Dermis microvascular lymphatic vessel endothelial cell (primary cell): ENCODE results near the gene CHI3L1. TPM values are rescaled to one million over a fixed set of nuclear protein-coding genes. Genes with fewer than 3 reads are reported as not detected.
"Not testable (repeated sequence)": the region's sequence is repeated elsewhere in the genome, so short reads cannot be mapped to it uniquely, and the experiment has no call there.

ENCODE experiments used
- DNase-seq, 2 donors: peaks; one replicate each; pipeline versions ENCODE4 v3.0.0 to v3.0.0-alpha.2; 2010; ENCODE audit warnings: low read depth in 2 of 2
- total RNA-seq: library from RNA; depleted of rRNA; stranded (reverse); fragments of >200 nt; gene quantifications from 2 replicates; pipeline ENCODE4 v1.2.1, GENCODE V29; 2014

CHI3L1 gene
- under 0.01 TPM in 1 of 2 replicates, not detected in the other for total RNA-seq

DNA sequence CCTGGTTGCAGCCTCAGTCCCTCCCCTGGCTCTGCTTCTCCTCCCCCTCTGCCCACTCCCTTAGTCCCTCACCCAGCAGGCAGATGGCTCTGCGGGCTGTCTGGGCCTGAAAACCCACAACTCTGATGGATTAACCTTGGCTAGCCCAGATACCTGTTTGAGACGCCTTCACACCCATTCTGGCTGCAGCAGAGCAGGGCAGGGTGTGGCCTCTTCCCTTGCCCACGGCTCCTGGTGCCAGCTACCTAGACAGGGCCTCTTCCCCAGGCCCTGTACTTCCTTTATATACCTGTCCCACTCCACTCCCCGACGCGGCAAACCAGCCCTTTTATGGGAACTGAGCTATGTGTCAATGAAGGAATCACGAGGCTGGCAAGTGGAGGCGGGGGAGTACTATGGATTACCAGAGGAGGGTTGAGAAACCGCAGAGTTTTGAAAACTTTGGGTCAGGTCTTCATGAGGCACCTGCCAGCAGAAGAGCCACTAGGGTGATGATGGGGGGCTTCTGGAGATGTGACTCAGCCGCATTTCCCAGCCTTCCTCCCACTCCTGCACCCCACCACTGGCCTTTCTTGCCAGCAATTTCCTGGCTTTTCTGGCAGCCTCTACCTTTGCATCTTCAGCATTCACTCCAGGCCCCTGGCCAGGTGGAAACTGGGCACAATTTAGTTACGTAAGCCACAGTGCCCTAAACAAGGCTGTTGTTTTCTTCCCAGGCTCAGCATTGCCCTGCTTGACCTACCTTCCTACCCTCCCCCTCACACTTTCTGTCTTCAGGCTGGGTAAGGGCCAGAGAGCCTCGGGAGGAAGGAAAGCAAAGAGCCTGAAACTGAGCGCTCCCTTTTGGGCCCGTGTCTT is at the start of gene CHI3L1:
Gene CHI3L1, minus strand, starts transcription at position 259 of the 858 bp plus-strand sequence. Its CDS starts 81 bp downstream, at position 178.
- no peak for DNase-seq

DNA sequence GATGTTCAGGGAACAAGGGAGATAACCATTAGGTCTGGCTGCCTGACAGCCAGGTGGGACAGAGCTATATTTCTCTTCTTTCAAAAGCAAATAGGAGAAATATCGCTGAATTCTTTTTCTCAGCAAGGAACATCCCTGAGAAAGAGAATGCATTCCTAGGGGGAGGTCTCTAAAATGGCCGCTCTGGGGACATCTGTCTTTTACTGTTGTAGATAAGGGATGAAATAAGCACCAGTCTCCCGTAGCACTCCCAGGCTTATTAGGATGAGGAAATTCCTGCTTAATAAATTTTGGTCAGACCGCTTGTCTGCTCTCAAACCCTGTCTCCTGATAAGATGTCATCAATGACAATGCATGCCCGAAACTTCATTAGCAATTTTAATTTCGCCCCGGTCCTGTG is 48.4 kb upstream of the CHI3L1 start:
- not testable (repeated sequence) for DNase-seq

DNA sequence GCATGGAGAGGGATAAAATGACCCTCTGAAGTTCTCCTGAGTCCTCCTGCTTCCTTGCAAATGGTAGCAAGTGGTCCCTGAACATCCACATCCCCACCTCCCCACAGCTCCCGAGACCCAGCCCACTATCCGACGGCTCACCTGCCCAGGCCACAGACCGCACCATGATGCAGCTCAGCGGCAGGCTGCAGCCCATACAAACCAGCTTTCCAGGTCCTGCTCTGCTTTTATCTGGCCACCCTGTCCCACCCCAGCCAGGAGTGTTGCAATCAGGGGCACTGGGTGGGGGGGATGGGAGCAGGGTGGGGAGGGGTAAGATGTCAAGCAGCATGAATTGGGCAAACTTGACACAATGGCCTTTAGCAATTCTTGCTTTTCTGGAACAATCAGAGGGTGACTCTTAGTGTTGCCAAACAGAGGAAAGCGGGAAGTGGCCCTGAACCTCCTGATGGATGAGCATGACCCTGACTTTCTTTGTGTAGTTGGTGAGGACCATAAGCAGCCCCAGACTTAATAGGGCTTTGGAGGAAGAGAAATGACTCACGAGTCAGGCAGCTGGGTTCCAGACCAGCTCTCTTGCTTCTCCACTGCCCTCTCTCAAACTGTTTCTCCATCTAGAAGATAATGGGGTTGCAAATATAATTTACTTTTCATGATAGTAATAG is 43.1 kb upstream of the CHI3L1 start, which contains the start of gene CHIT1:
Gene CHIT1, minus strand, starts transcription at position 203 of the 665 bp plus-strand sequence. Its CDS starts 37 bp downstream, at position 166.
- no peak for DNase-seq

DNA sequence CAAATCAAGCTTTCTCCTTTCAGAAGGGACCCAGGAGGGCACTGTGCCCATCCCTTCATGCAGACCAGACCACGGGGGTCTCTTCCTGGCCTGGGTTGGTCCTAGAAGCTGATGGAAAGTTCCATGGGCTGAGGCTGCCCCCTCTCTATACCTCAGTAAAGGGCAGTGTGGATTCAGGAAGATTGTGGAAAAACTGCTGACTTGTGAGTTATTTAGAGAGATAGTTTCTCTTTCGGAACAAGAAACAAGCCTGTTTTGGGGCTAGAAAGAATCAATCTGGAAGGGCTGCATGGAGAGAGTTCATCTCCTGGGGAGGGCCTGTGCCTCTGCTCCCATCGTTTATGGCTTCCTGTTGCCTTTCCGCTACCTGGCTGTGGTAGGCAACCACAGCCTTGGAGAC is 42.2 kb upstream of the CHI3L1 start:
- no peak for DNase-seq

DNA sequence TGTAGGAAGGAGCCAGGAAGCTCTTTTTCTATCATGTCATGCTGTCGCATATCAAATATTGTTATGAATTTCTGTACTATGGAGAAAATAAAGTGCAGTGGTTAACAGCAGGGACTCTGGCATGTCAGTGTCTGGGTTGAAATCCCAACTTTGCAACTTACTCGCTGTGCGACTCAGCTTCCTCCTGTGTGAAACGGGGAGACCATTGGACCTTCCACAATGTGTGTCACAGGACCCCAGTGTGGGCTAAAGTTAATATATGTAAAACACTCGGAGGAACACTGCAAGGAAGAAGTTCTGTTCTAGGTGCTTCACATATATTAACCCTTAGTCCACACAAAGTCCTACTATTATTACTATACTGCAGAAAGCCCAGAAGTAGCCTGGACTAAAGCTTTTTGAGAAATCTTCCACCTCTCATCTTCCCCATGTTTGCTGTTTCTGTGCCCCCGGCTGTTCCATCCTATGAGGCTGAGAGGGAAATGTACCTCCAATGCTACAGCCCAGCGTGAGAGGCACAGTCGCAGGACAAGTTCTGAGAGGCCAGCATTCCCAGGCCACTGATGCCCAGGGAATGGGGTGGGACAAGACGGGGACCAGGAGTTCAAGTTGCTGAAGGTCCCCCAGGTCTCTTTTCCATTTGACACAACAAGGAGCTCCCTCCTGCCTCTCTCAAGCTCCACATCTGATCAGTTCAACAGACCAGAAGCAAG is 41.0 kb upstream of the CHI3L1 start:
- DNase-seq = no peak

DNA sequence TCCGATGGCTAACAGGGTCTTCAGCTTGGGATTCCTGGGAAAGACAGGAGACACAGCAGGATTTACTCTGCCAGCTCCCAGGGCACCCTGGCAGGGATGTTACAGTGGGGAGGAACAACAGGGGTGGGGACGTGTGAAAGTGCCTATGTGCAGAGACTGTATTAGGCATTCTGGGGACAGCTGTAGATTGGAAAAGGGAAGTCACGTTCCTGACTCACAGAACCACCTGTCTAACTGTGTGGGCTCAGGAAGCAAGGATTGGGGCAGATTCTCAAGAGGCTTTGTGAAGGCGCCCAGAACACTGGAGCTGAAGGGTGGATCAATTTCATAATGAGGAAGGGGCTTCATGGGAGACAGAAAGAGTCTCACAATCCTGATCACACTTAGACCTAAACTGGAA is 38.6 kb upstream of the CHI3L1 start:
- no peak for DNase-seq

DNA sequence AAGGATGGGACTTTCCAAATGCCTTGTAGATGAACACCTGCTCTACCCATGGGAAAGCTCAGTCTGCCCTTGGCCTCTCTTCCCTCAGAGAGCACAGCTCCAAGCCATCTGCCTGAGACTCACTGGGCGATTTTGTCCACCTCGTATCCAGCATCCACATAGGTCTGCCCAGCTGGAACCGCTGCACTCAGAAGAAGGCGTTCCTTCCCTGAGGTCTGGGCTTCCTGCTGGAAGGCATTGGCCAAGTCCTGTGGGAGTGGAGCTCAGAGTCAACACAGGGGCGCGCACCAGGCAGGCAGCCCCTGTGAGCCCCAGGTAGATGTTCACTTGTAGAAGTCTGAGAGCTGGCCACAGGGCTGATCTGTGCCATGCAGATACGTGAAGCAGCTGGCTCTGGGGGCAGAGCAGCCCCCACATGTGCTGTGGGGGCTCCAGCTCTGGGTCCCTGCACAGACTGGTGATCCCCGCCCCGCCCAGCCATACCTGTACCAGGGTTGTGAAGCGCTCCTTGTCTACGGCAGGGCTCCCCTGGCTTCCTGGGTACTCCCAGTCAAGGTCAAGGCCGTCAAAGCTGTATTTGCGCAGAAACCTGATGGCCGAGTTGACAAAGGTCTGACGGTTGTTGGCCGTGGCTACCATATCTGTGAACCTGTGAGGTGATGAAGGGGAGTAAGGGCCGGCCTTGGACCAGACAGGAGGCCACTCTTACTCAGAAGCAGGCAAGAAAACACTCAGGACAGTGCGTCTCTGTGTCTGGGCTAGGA is 36.7 kb upstream of the CHI3L1 start:
- DNase-seq = no peak

DNA sequence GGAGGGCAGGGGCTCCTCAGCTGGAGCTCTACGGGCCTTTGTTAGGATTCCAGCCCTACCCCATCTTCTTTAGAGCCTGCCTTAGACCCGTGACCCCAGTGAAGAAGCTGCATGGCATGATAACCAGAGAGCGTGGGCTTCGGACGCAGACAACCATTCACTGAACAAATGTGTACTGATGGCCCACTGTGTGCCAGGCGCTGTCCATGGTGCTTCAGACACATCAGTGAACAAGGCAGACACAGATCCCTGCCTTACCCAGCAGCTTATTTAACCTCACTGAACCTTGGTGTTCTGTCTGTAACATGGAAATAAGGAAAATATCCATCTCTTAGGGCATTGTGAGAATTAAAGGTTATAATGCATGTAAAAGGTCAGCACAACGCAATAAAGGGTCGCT is 33.4 kb upstream of the CHI3L1 start:
- DNase-seq = peak in 1 of 2 donors; percentile 5

DNA sequence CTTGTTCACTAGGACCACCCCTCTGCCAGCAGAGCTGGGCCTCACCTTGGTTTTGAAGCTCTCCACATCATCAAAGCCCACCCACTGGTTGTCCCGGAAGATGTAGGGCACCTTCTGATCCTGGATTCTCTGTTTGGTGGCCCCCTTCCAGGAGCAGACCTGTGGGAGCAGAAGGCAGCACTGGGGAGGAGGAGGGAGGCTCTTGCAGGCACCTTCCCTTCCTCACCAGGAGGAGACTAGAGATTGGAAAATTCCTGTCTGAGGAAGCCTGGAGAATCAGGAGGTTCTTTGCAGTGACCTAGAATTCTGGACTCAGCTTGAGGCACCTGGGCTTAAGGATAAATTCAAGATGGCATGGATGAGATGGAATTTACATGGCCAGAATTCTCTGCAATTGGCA is 32.7 kb upstream of the CHI3L1 start:
- DNase-seq = no peak

DNA sequence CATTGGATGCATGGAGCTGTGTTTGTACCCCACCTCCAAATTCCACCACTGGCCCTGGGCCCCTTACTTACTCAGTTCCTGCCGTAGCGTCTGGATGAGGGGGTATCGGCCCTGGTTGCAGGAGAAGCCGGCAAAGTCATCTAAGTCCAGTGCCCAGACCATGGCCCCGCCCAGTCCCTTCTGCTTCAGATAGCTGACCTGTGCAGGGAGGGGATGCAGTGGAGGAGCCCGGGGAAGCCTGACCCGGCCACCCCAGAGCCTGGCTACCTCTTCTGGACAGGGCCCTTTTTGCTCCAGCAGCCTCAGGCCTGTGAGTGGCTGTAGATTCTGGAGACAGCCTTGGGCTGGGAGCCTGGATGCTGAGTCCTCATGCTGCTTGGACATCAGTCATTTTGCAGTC is 31.2 kb upstream of the CHI3L1 start:
- DNase-seq = no peak

DNA sequence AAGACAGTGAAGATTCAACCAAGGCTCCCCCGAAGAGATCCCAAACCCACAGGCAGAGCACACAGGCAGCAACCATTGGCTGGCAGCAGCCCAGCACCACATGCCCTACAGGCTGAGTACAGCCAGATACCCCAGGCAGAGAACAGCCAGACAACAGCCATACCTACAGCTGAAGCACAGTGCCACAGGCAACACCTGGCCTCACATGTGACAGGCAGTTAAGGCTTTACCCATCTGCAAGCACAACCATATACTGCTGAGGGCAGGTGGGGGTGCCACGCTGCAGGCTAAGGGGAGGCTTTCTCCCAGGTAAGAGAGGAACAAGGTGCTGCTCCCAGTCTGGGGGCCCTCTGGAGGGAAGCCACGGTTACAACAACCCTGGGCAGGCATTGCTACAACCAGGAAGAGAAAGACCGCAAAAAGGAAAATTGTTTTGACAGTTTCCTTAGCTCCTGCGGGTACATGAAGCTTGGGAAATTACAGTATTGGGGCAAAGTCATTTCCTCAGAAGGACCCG is 30.7 kb upstream of the CHI3L1 start:
- no peak for DNase-seq

DNA sequence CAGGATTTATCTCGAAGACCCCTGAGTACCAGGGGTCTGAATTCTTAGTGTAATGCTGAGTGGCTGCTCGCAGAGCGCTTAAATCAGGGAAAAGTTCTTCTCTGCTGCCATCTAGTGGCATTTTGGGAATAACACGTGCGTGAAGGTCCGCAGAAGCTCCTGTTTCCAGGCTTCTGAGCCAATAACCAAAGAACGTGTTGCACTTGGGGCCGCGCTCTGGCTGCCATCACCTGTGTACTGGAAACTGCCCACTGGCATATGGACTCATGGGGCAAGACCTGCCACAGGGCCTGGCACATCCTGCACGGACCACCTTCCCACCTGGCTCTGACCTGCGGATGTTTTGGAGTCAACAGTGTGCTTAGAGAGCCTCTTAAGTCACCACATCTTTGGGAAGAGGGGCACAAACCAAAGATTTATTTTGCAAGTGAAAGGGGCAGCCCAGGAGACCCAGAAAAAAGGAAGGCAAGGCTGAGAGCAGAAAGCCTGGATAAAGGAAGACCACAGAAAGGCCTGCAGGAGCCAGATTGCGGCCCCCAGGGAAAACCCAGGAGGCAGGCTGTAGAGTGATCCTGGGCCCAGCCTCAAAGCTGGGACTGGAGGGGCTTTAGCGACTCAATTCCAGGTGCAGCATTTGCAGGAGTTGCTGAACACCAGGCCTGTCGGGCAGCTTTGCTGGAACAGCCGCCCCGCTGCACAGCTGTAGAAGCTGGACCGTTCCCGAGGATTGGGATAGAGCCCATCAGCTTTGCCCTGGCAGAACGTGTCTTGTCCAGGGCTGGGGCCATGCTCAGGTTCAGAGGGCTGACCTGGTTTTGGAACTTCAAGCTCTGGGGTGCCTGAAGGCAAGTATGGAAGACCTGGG is 30.0 kb upstream of the CHI3L1 start:
- DNase-seq = peak; percentile 61 to 69

DNA sequence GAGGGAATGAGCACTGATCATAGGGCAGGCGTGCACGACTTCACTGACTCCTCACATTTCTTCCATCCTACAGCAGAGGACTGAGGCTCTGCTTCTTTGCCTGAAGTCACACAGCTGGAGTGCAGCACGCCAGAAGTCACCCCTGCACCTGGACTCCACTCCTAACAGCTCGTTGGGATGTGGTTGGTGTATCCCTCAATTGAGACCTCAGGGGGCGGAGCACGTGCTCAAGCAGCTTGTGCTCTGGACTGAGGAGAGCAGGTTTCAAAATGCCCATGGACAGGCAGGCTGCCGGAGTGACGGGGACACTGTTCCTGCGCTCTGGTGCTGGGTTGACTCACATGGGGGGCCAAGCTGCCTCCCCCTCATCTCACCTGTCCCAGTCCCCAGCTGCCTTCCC is 29.1 kb upstream of the CHI3L1 start:
- DNase-seq = no peak

DNA sequence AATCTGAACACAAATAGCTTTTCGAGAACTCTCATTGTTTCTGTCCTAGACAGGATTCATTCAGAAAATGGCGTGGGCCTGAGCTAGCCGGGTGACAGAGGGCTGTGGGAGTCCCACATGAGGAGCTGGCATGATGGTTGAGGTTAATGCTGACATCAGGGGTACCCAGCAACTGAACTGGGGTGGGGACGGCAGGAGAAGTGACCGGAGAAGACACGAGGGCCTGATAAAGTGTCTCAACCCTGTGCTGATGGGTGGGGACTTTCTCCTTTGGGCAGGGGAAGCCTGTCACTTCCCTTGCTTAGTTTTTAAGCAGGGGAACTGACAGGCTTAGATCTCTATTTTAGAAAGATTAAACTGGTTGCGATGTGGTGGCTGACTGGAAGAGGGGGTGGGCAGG is 28.4 kb upstream of the CHI3L1 start:
- no peak for DNase-seq

DNA sequence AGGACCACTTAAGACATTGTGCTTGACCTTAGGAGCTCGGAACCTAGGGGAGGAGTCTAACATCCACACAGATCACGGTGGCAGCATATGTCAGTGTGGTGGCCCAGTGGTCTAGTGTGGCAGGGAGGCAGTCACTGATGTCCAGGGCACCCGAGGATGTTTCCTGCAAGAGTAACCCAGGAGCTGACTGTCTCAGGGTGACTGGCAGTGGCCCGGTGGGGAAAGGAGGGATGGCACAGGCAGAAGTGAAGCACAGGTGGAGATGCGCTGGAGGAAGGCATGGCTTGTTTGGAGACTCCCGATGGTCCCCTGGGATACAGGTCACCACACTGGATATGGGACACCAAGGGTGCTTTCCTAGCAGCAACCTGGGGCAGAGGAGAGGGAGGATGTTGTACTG is 26.6 kb upstream of the CHI3L1 start:
- DNase-seq = no peak

DNA sequence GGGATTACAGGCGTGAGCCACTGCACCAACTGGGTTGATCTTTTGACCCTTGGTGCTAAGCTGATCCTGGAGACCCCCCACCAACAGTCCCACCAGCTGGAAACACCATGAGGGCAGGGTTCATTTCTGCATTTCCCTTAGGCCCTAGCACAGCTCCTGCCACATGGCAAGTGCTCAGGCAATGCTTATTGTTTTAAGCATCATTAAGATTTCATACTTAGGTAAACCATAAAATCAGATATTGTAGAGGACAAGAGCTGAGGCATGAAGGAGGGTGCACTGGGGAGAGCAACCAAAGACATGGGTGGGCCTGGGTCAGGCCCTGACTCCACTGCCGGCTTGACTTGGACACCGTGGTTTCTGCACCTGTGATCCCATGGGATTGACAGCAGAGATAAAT is 25.3 kb upstream of the CHI3L1 start:
- DNase-seq = no peak

DNA sequence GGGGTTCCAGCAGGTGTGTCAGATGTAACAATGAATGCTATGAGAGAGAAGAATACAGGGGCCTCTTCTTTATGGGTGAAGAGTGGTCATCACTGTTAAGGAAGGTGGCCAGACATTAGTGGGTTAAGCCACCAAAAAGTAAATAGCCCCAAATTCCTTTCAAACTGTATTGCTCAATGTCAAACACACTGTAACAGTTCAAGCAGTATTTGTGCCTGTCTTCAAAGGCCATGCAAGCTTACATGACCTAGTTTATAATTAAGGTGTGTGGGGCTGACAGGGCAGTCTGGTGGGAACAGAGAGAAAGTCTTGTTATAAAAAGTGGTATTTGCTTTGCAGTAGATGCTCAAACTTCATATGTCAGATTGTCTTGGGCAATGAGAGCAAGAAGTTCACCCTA is 24.5 kb upstream of the CHI3L1 start:
- DNase-seq = no peak

DNA sequence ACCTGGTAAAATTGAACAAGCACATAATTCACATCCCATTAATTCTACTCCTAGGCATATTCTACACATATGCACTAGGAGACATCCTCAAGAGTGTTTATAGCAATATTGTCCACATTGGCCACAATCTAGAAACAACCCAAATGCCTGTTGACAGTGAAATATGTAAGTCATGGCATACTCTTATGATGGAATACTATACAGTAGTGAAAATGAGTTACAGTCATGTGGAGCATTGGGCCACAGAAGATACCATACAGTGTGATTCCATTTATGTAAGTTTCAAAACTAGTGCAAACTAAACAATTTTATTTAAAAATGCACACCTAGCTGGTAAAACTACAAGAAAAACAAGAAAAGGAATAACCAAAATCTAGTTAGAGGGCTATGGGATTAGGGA is 23.8 kb upstream of the CHI3L1 start:
- DNase-seq = no peak

DNA sequence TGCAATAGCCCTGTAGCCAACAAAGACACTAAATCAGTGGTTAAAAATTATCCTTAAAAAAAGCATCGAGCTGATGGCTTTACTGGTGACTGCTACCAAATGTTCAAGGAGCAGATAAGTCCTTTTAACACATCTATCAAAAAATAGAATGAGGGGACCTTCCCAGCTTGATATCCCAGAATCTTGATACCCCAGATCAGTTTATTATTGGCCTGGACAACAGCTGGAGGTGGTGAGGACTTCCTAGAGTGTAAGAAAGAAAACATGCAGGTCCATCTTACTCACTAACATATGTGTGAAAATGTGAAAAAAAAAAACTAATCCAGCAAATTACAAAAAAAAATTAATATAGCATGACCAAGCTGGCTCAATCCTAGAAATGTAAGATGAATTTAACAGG is 21.7 kb upstream of the CHI3L1 start:
- no peak for DNase-seq

DNA sequence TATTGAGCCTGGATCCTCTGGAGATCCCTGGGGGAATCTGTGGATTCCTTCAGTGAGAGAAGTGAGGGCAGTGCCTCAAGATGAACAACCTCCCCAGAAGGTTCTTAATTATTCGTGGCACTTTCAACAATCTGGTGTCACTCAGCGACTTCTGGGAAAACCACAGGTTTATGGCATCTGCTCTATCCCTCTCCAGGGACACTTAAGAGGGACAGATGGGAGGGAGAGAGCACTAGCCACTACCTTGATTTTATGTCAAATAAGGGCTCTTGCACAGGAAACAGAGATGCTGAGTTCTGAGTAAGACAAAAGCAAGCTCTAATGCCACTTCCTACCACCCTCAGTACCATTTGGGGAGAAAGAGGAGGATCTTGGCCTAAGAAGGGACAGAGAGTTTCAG is 21.2 kb upstream of the CHI3L1 start:
- no peak for DNase-seq
